Heart left ventricle (tissue), 16 donors: ENCODE data around the gene EXOSC10. TPM values are rescaled to one million over a fixed set of nuclear protein-coding genes. Genes with fewer than 3 reads are reported as not detected.
A peak's percentile ranks its signal among the peaks of the same experiment; 100 is the strongest.

Source experiments
- ATAC-seq, 4 donors: fragments of 200-7000 bp; cut with Tn5 transposase; one replicate each; pipeline ENCODE4 v1.9.1; 2020 to 2022; ENCODE audit warnings: moderate library complexity in 4 of 4, mild to moderate bottlenecking in 3 of 4, moderate number of reproducible peaks in 1 of 4
- DNase-seq, 5 donors: peaks; one replicate each; pipeline ENCODE4 v3.0.0-alpha.2; 2020
- H3K27ac ChIP-seq, 12 donors: fragments of 200-600 bp; sonication (generic) in 4 of 12; one replicate each; pipeline versions ENCODE4 v1.5.0 to v1.8.0; 2016 to 2022; ENCODE audit warnings: mild to moderate bottlenecking in 2 of 12
- H3K27me3 ChIP-seq, 9 donors: fragments of 200-600 bp; sonication (generic) in 2 of 9; one replicate each; pipeline versions ENCODE4 v1.5.1 to v1.8.0; 2016 to 2022; ENCODE audit warnings: mild to moderate bottlenecking in 3 of 9
- H3K36me3 ChIP-seq, 9 donors: fragments of 200-600 bp; sonication (generic) in 2 of 9; one replicate each; pipeline versions ENCODE4 v1.5.0 to v1.8.0; 2018 to 2022; ENCODE audit warnings: mild to moderate bottlenecking in 2 of 9
- H3K4me1 ChIP-seq, 12 donors: fragments of 200-600 bp; sonication (generic) in 4 of 12; one replicate each; pipeline versions ENCODE4 v1.5.0 to v1.8.0; 2016 to 2022; ENCODE audit warnings: mild to moderate bottlenecking in 3 of 12
- H3K4me3 ChIP-seq, 12 donors: fragments of 200-600 bp; sonication (generic) in 4 of 12; one replicate each; pipeline versions ENCODE4 v1.5.0 to v1.8.0; 2017 to 2022; ENCODE audit warnings: mild to moderate bottlenecking in 9 of 12, moderate library complexity in 4 of 12
- H3K9me3 ChIP-seq, 12 donors: fragments of 200-600 bp; sonication (generic) in 4 of 12; one replicate each; pipeline versions ENCODE4 v1.5.0 to v1.8.0; 2016 to 2022; ENCODE audit warnings: mild to moderate bottlenecking in 1 of 12
- POLR2A ChIP-seq, 2 donors: fragments of 450-650 bp; IDR thresholded peaks; one replicate each; pipeline ENCODE4 v1.6.1; 2017; ENCODE audit warnings: antibody characterized with exemption in 2 of 2, mild to moderate bottlenecking in 2 of 2, moderate library complexity in 2 of 2
- WGBS, 4 donors: extraction: QIAGEN DNeasy Blood & Tissue Kit in 2 of 4; methylation state at CpG; one replicate each; pipeline versions ENCODE4 v1.1.5 to v1.1.7; 2013 to 2018; 5-methylcytosine and 5-hydroxymethylcytosine counted together
- intact Hi-C, 10 donors: fragments of 100-400 bp; cut with DNase I; formaldehyde crosslinking; loops; one replicate each; pipeline versions ENCODE4 v1.11.1 to v1.14.2; 2022
- polyA plus RNA-seq, 2 donors: library from polyadenylated mRNA; stranded (reverse); fragments of 200-250 nt; gene quantifications; one replicate each; pipeline ENCODE4 v1.2.3, GENCODE V29; 2013
- total RNA-seq, 9 donors: library from RNA; depleted of rRNA in 2 of 9; stranded (reverse); fragments of >200 nt in 2 of 9; fragmentation: NEBNext Ultra II Directional in 3 of 9; extraction: Animal tissue kit (Norgen Biotek cat#: 25700) in 3 of 9; gene quantifications; one replicate each; pipeline versions ENCODE4 v1.1.0 to v1.2.4, GENCODE V29; 2016 to 2023
- TF ChIP-seq, protein P1 (sequence below), 12 donors: fragments of 200-600 bp; sonication (generic) in 4 of 12; IDR thresholded peaks; one replicate each; pipeline versions ENCODE4 v1.5.0 to v1.8.0; 2018 to 2022; ENCODE audit warnings: antibody characterized with exemption in 12 of 12, mild to moderate bottlenecking in 5 of 12
- donor health status: ischemic (EF 13 %, LVEDD 7.1; RV severe dilation, severe dysfunction).
- donor health status: healthy with polysubstance abuse.
- donor health status: DM: no; HTN: yes; CAD: no.
- donor health status: DM: no; HTN: no; CAD: no.
- donor health status: ischemic (EF 25% LVEDD 6.9; RV normal size, moderate dysfunction).
- donor health status: ischemic (EF 25% LVEDD 5.7; RV mildly dilated, moderate dysfunction).
- donor health status: healthy.
- donor health status: DM: yes; HTN: yes; CAD: no.
- donor health status: ischemic (EF 35%, LVEDD 5.7; RV mildly dilated, moderate dysfunction).
- donor health status: nonischemic (EF 11% LVEDD 7.7; RV severe dilation, severe dysfunction).
- donor health status: DM: yes; HTN: yes; CAD: no.
- donor health status: PGD.
- donor health status: ischemic (EF 29% LVEDD 5.4; RV normal size, mild dysfunction).
- donor health status: nonischemic (EF 23%, LVEDD 6.1; RV moderate dilation, normal function).

The EXOSC10 gene
- total and polyA plus RNA-seq, 11 donors = 16.4 to 34.8 (median 22.5) TPM

DNA sequence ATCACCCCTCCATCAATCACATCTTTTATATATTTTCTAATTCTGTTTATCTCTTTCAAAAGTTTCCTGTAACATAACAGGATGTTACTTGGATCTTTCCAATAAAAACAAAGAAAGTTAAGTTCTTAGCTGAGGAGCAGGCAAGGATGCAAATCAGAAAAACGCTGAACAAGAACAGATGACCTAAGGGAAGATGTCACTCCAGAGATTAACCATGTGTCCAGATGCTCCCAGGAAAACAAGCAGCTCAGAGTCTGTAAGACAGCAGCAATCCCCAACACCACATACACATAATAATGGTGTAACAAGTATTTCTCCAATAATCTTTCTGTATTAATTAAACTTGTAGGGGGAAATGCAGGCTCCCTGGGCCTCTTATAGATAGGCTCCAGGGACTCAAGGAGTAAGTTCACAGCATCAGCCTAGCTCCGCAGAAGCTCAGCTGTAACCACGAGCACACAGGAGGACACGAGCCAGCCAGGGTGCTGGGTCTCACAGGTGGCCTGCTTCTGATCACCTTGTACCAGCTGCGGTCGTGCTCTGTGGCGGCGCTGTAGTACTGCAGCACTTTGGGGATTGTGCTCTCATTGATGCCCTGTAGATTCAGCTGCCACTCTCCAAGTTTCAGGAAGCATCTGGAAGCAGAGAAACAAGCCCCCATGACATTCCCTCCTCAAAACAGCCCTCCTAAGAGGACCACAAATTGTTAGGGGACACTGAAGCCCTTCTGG lies 33.1 kb upstream of the EXOSC10 start:
- H3K27ac ChIP-seq = peak overlapping the region in 9 of 12 donors; percentile 2 to 73 (median 52)
- H3K4me3 ChIP-seq = no peak overlapping the region
- H3K4me1 ChIP-seq = peaks cover 0 to 35% (median 5%) of the 10 kb centered on the region in 12 donors
- peaks cover 0 to 100% (median 81%) of the 10 kb centered on the region in 9 donors for H3K36me3 ChIP-seq
- no peaks in the 10 kb centered on the region for H3K9me3 ChIP-seq
- intact Hi-C loops = no loop called here
- TF ChIP-seq POLR2A (IDR thresholded peaks at IDR 0.05) = no peak
- no peak for DNase-seq
- peak in 2 of 4 donors; percentile 19 to 40 for ATAC-seq
- 39 to 84% (median 76%) methylated on average over 1 to 8 of the region's 8 CpGs for WGBS, 4 donors
- no peaks in the 10 kb centered on the region for H3K27me3 ChIP-seq

DNA sequence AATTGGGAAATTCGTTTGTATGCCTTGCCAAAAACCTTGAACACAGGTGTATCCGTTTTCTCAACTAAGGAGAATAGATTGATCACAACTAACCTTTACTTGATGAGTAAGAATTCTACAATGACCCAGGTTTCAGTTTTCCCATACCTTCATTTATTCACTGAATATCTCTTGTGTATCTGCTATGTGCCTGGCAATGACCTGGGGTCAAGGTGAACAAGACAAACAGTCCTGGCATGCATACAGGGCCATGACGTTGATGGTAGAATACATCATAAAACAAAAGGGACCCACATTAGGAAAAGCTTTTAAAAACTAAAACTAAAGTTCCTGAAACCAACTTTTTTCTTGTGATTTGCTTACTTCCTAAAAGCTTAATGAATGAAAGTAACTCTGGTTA lies 32.1 kb upstream of the EXOSC10 start:
- WGBS, 4 donors = 71 to 85% (median 75%) methylated on average over 3 of the region's 3 CpGs
- Histone ChIP-seq H3K27me3 (no peaks in the 10 kb centered on the region), H3K4me3 (no peak overlapping the region), H3K9me3 (no peaks in the 10 kb centered on the region), H3K27ac (peak overlapping the region in 9 of 12 donors; percentile 1 to 56 (median 23)), H3K36me3 (peaks cover 3 to 100% (median 83%) of the 10 kb centered on the region in 9 donors), H3K4me1 (peaks cover 0 to 35% (median 5%) of the 10 kb centered on the region in 12 donors)
- DNase-seq (no peak), ATAC-seq (no peak)
- intact Hi-C loops = no loop called here
- TF ChIP-seq POLR2A (IDR thresholded peaks at IDR 0.05) = no peak
- TF ChIP-seq, protein P1, sequence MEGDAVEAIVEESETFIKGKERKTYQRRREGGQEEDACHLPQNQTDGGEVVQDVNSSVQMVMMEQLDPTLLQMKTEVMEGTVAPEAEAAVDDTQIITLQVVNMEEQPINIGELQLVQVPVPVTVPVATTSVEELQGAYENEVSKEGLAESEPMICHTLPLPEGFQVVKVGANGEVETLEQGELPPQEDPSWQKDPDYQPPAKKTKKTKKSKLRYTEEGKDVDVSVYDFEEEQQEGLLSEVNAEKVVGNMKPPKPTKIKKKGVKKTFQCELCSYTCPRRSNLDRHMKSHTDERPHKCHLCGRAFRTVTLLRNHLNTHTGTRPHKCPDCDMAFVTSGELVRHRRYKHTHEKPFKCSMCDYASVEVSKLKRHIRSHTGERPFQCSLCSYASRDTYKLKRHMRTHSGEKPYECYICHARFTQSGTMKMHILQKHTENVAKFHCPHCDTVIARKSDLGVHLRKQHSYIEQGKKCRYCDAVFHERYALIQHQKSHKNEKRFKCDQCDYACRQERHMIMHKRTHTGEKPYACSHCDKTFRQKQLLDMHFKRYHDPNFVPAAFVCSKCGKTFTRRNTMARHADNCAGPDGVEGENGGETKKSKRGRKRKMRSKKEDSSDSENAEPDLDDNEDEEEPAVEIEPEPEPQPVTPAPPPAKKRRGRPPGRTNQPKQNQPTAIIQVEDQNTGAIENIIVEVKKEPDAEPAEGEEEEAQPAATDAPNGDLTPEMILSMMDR (IDR thresholded peaks at IDR 0.05) = no peak

- ATAC-seq = no peak
- no peak for TF ChIP-seq POLR2A (IDR thresholded peaks at IDR 0.05)
- TF ChIP-seq, protein P1 (IDR thresholded peaks at IDR 0.05) = no peak
- peaks cover 5 to 100% (median 90%) of the 10 kb centered on the region in 9 donors for H3K36me3 ChIP-seq
- DNase-seq = no peak
- H3K9me3 ChIP-seq = no peaks in the 10 kb centered on the region
- peak overlapping the region in 1 of 12 donors; percentile 10 for H3K27ac ChIP-seq
- no peak overlapping the region for H3K4me3 ChIP-seq
- peaks cover 0 to 34% (median 5%) of the 10 kb centered on the region in 12 donors for H3K4me1 ChIP-seq
- no peaks in the 10 kb centered on the region for H3K27me3 ChIP-seq
- 92 to 96% (median 94%) methylated on average over 14 to 17 of the region's 17 CpGs for WGBS, 4 donors
- intact Hi-C loops = no loop called here
Observed at GRCh38 chr1:11130406-11130805, 30.7 kb upstream of the EXOSC10 start.

DNA sequence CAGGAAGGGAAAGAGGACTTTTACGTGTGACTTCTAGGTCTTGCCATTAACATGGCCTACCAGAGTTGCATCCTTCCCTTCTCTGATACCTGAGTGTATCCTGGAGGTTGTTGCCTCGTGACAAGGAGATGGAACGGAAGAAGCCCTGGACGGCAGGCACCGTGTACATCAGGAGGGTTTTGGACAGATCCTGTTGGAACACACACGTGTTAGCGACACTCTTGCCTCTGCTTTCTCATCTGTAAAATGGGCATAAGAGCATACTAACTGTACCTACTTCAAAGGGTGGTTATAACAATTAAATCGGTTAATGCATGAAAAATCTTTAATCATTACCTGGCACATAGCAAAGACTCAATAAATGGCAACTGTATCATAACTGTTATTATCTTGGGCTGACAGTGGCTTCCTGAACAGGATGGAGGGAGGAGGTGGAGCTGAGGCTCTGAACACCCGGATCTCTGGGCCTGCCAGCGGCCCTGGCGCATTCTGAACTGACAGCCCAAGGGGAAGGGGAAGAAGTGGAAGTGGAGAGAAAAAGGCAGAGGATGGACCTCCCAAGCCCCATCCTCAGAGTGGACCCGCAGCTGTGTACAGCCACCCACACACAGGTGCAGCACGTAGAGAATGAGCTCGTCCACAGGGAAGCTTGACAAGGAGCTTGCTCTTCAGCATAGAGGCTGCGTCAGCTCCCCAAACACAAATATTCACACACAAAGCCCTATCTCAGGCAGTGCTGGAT lies 30.2 kb upstream of the EXOSC10 start:
- Histone ChIP-seq H3K36me3 (peaks cover 5 to 100% (median 96%) of the 10 kb centered on the region in 9 donors), H3K27ac (no peak overlapping the region), H3K4me1 (peaks cover 0 to 29% (median 3%) of the 10 kb centered on the region in 12 donors), H3K4me3 (no peak overlapping the region), H3K27me3 (no peaks in the 10 kb centered on the region), H3K9me3 (no peaks in the 10 kb centered on the region)
- DNase-seq (no peak), ATAC-seq (peak in 1 of 4 donors; percentile 38)
- intact Hi-C loops = no loop called here
- WGBS, 4 donors = 89 to 94% (median 94%) methylated on average over 15 of the region's 15 CpGs
- TF ChIP-seq, protein P1 (IDR thresholded peaks at IDR 0.05) = no peak
- no peak for TF ChIP-seq POLR2A (IDR thresholded peaks at IDR 0.05)
